Naive thymus-derived CD4-positive, alpha-beta T cell (primary cell): ENCODE measurements around the gene SLC36A1. TPM values are rescaled to one million over a fixed set of nuclear protein-coding genes. Genes with fewer than 3 reads are reported as not detected.

Experiments
- ATAC-seq: fragments of 150-1000 bp; cut with Tn5 transposase; 2 replicates; pipeline ENCODE4 v1.10.0; 2021; ENCODE audit warnings: mild to moderate bottlenecking, moderate library complexity
- CTCF ChIA-PET: fragments of 350-600 bp; sonication (Branson Sonifier 250); formaldehyde crosslinking; loops from one replicate; lab custom pipeline; 2021; ENCODE audit warnings: antibody characterized with exemption; lab: Charles Lee
- POLR2A ChIA-PET: fragments of 350-600 bp; sonication (Branson Sonifier 250); formaldehyde crosslinking; loops from one replicate; lab custom pipeline; 2021; ENCODE audit warnings: antibody characterized with exemption, inconsistent platforms; lab: Charles Lee
- DNase-seq, 9 donors: peaks; one replicate each; pipeline versions ENCODE4 v3.0.0 to v3.0.0-alpha.2; 2020 to 2022; ENCODE audit warnings: mixed read lengths in 1 of 9
- H3K27ac ChIP-seq: one replicate; pipeline ENCODE4 v1.7.0; 2013; ENCODE audit warnings: mild to moderate bottlenecking, low read depth, low read length, moderate library complexity
- H3K27me3 ChIP-seq, 2 donors: one replicate each; pipeline ENCODE4 v1.7.0; 2013; ENCODE audit warnings: low read length in 2 of 2, mild to moderate bottlenecking in 2 of 2, moderate library complexity in 2 of 2; ENCODE audit not compliant: control insufficient read depth in 2 of 2, insufficient read depth in 2 of 2
- H3K36me3 ChIP-seq, 3 experiments: 1 replicate in 2 of 3; 2 replicates in 1 of 3; pipeline ENCODE4 v1.7.0; 2013; ENCODE audit warnings: low read length in 3 of 3, mild to moderate bottlenecking in 3 of 3, moderate library complexity in 1 of 3; ENCODE audit not compliant: insufficient read depth in 3 of 3, control insufficient read depth in 2 of 3
- H3K4me1 ChIP-seq, 2 donors: one replicate each; pipeline ENCODE4 v1.7.0; 2013; ENCODE audit warnings: low read length in 2 of 2, mild to moderate bottlenecking in 2 of 2, moderate library complexity in 1 of 2; ENCODE audit not compliant: control insufficient read depth in 2 of 2, insufficient read depth in 2 of 2
- H3K4me3 ChIP-seq: 2 replicates; pipeline ENCODE4 v1.7.0; 2013; ENCODE audit warnings: mild to moderate bottlenecking, low read length
- H3K9me3 ChIP-seq, 3 experiments: 1 replicate in 2 of 3; 2 replicates in 1 of 3; pipeline ENCODE4 v1.7.0; 2013; ENCODE audit warnings: low read length in 3 of 3; ENCODE audit not compliant: control insufficient read depth in 2 of 3
- H3K27ac Mint-ChIP-seq, 9 donors: one replicate each; pipeline ENCODE4 v1.8.0; 2020 to 2022; ENCODE audit warnings: mixed read lengths in 9 of 9, mild to moderate bottlenecking in 8 of 9, moderate library complexity in 5 of 9, inconsistent platforms in 2 of 9
- H3K27me3 Mint-ChIP-seq, 5 donors: one replicate each; pipeline ENCODE4 v1.8.0; 2021 to 2022; ENCODE audit warnings: mixed read lengths in 5 of 5, mild to moderate bottlenecking in 1 of 5
- H3K36me3 Mint-ChIP-seq, 5 donors: one replicate each; pipeline ENCODE4 v1.8.0; 2020 to 2022; ENCODE audit warnings: mixed read lengths in 5 of 5, mild to moderate bottlenecking in 3 of 5, inconsistent platforms in 1 of 5
- H3K4me1 Mint-ChIP-seq, 7 donors: one replicate each; pipeline ENCODE4 v1.8.0; 2020 to 2022; ENCODE audit warnings: mixed read lengths in 7 of 7, mild to moderate bottlenecking in 3 of 7, inconsistent platforms in 1 of 7
- H3K4me3 Mint-ChIP-seq, 10 donors: one replicate each; pipeline ENCODE4 v1.8.0; 2020 to 2022; ENCODE audit warnings: mild to moderate bottlenecking in 10 of 10, mixed read lengths in 10 of 10, moderate library complexity in 6 of 10, inconsistent platforms in 2 of 10
- H3K9me3 Mint-ChIP-seq, 11 donors: one replicate each; pipeline ENCODE4 v1.8.0; 2020 to 2022; ENCODE audit warnings: mixed read lengths in 11 of 11, mild to moderate bottlenecking in 4 of 11, inconsistent platforms in 1 of 11, moderate library complexity in 1 of 11
- intact Hi-C, 2 donors: fragments of 100-400 bp; cut with micrococcal nuclease; formaldehyde crosslinking; loops; one replicate each; pipeline ENCODE4 v1.15.1; 2023
- polyA plus RNA-seq, 2 donors: library from polyadenylated mRNA; unstranded; fragments of 300-500 nt; fragmentation: Illumina TruSeq; gene quantifications; one replicate each; pipeline ENCODE4 v1.2.3, GENCODE V29; 2021
- total RNA-seq, 6 experiments: library from RNA in 5 of 6; stranded (reverse) in 5 of 6; gene quantifications; 1 replicate in 5 of 6; 2 replicates in 1 of 6; pipeline ENCODE4 v1.2.3 and lab custom pipeline; 2021 to 2026

Gene SLC36A1
- total and polyA plus RNA-seq, 7 experiments from 2014 or later = 0.45 to 16.6 (median 5.1) TPM

DNA sequence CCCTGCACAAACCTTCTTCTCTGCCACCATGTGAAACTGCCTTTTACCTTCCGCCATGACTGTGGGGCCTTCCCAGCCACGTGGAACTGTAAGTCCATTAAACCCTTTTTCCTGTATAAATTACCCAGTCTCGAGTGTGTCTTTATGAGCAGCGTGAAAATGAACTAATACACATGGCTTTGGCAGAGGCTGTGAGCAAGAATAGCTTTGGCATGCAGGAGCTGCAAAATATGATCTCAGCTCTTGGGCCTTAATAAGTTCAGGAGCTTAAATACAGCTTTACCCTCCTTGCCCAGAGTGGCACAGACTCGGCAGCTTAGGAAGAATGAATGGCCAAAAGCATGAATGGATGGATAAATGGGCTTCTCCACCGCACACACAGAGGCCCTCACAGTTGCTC lies 15.7 kb upstream of the SLC36A1 start:
- Histone ChIP-seq H3K36me3 (no peaks in the 10 kb centered on the region), H3K4me1 (no peaks in the 10 kb centered on the region), H3K4me3 (no peak overlapping the region), H3K9me3 (no peaks in the 10 kb centered on the region), H3K27me3 (no peaks in the 10 kb centered on the region), H3K27ac (no peak overlapping the region)
- POLR2A ChIA-PET = no interaction called here
- DNase-seq (no peak), ATAC-seq (no peak)
- H3K4me1 Mint-ChIP-seq = no peaks in the 10 kb centered on the region
- no peak overlapping the region for H3K27ac Mint-ChIP-seq
- H3K9me3 Mint-ChIP-seq = peaks cover 0 to 3% (median 0%) of the 10 kb centered on the region in 11 donors
- intact Hi-C loops = no loop called here
- H3K4me3 Mint-ChIP-seq = no peak overlapping the region
- H3K36me3 Mint-ChIP-seq = peaks cover 0 to 4% (median 0%) of the 10 kb centered on the region in 5 donors
- CTCF ChIA-PET = no interaction called here
- peaks cover 0 to 15% (median 9%) of the 10 kb centered on the region in 5 donors for H3K27me3 Mint-ChIP-seq

DNA sequence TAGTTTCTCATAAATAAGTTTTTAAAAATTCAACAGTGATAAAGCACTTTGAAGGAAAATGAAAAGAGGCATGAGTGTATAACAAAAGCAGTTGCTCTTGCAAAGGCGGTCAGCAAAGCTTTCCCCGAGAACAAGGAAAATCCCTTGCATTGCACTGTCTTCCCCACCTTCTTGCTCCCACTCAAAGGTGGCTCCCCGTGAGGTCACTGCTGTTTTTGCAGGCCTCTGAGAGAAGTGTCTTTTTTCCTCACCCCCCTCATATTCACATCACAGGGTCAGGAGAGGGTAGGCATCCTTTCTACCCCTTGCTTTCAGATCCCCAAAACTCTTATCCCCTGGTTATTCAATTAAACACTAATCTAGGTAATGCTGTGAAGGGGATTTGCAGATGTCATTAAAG lies 15.2 kb upstream of the SLC36A1 start:
- no peak for DNase-seq
- POLR2A ChIA-PET = no interaction called here

GRCh38 chr5:151434570-151435237 lies 12.7 kb upstream of the SLC36A1 start:
- POLR2A ChIA-PET = no interaction called here
- peaks cover 0 to 4% (median 0%) of the 10 kb centered on the region in 5 donors for H3K36me3 Mint-ChIP-seq
- Histone ChIP-seq H3K36me3 (no peaks in the 10 kb centered on the region), H3K4me3 (no peak overlapping the region), H3K27me3 (no peaks in the 10 kb centered on the region), H3K27ac (no peak overlapping the region), H3K4me1 (no peaks in the 10 kb centered on the region), H3K9me3 (no peaks in the 10 kb centered on the region)
- no peaks in the 10 kb centered on the region for H3K4me1 Mint-ChIP-seq
- H3K27me3 Mint-ChIP-seq = peaks cover 5 to 21% (median 13%) of the 10 kb centered on the region in 5 donors
- ATAC-seq = no peak
- CTCF ChIA-PET = no interaction called here
- H3K27ac Mint-ChIP-seq = no peak overlapping the region
- intact Hi-C loops = no loop called here
- peaks cover 0 to 1% (median 0%) of the 10 kb centered on the region in 11 donors for H3K9me3 Mint-ChIP-seq
- no peak overlapping the region for H3K4me3 Mint-ChIP-seq
- DNase-seq = no peak

More for the DNA sequence above, 15.2 kb upstream of the SLC36A1 start:
- Histone ChIP-seq H3K27me3 (no peaks in the 10 kb centered on the region), H3K4me3 (no peak overlapping the region), H3K4me1 (no peaks in the 10 kb centered on the region), H3K27ac (no peak overlapping the region), H3K9me3 (no peaks in the 10 kb centered on the region), H3K36me3 (no peaks in the 10 kb centered on the region)
- no peaks in the 10 kb centered on the region for H3K4me1 Mint-ChIP-seq
- no peak overlapping the region for H3K27ac Mint-ChIP-seq
- ATAC-seq = no peak
- H3K9me3 Mint-ChIP-seq = peaks cover 0 to 3% (median 0%) of the 10 kb centered on the region in 11 donors
- CTCF ChIA-PET = no interaction called here
- intact Hi-C loops = no loop called here
- H3K27me3 Mint-ChIP-seq = peaks cover 0 to 15% (median 9%) of the 10 kb centered on the region in 5 donors
- H3K4me3 Mint-ChIP-seq = no peak overlapping the region
- H3K36me3 Mint-ChIP-seq = peaks cover 0 to 4% (median 0%) of the 10 kb centered on the region in 5 donors

- peak; percentile 2 for ATAC-seq
- Histone ChIP-seq H3K27ac (peak overlapping the region; percentile 70), H3K4me1 (peaks cover 6 to 15% of the 10 kb centered on the region in 2 donors), H3K9me3 (no peaks in the 10 kb centered on the region), H3K4me3 (peak overlapping the region; percentile 77), H3K27me3 (peaks cover 0 to 3% of the 10 kb centered on the region in 2 donors), H3K36me3 (peaks cover 0 to 4% (median 0%) of the 10 kb centered on the region in 3 experiments)
- peak in 7 of 9 donors; percentile 8 to 36 (median 18) for DNase-seq
- CTCF ChIA-PET = interaction anchor here (0.8 to 2.9 kb wide), 14 partner anchors 11 to 292 kb away, joined by 3 to 37 read pairs (median 6); no protein-coding TSS in a partner anchor
- Mint-ChIP-seq H3K27me3 (peaks cover 7 to 39% (median 14%) of the 10 kb centered on the region in 5 donors), H3K36me3 (peaks cover 0 to 4% (median 0%) of the 10 kb centered on the region in 5 donors), H3K4me1 (peaks cover 18 to 24% (median 19%) of the 10 kb centered on the region in 7 donors), H3K9me3 (peaks cover 0 to 3% (median 0%) of the 10 kb centered on the region in 11 donors), H3K4me3 (peak overlapping the region; percentile 82 to 98 (median 94)), H3K27ac (peak overlapping the region; percentile 43 to 95 (median 90))
- POLR2A ChIA-PET = interaction anchor here (1.0 to 2.4 kb wide), 4 partner anchors 15 to 323 kb away, joined by 3 to 8 read pairs (median 4); partner anchors contain the start of gene G3BP1
- intact Hi-C loops = loop anchor here (2.0 to 5.0 kb wide), 6 partner anchors 14 to 1079 kb away; partner anchors contain the start of genes ANXA6 (in 1 of the 2), ATOX1 (in 1 of the 2) and TNIP1 (in 1 of the 2)
Observed at GRCh38 chr5:151448038-151448985, 909 bp downstream of the SLC36A1 start.

GRCh38 chr5:151449297-151449696 lies 1.9 kb downstream of the SLC36A1 start:
- Mint-ChIP-seq H3K36me3 (peaks cover 0 to 4% (median 0%) of the 10 kb centered on the region in 5 donors), H3K27me3 (peaks cover 7 to 30% (median 8%) of the 10 kb centered on the region in 5 donors), H3K4me1 (peaks cover 18 to 24% (median 19%) of the 10 kb centered on the region in 7 donors), H3K27ac (peak overlapping the region in 2 of 9 donors; percentile 3 to 18), H3K9me3 (peaks cover 0 to 3% (median 0%) of the 10 kb centered on the region in 11 donors), H3K4me3 (peak overlapping the region in 9 of 10 donors; percentile 82 to 98 (median 94))
- Histone ChIP-seq H3K27ac (no peak overlapping the region), H3K36me3 (peaks cover 0 to 4% (median 0%) of the 10 kb centered on the region in 3 experiments), H3K9me3 (no peaks in the 10 kb centered on the region), H3K27me3 (peaks cover 0 to 3% of the 10 kb centered on the region in 2 donors), H3K4me1 (peaks cover 6 to 15% of the 10 kb centered on the region in 2 donors), H3K4me3 (no peak overlapping the region)
- intact Hi-C loops = loop anchor here (2.0 to 5.0 kb wide), 6 partner anchors 14 to 1078 kb away; partner anchors contain the start of genes ANXA6 (in 1 of the 2), ATOX1 (in 1 of the 2) and TNIP1 (in 1 of the 2)
- no peak for DNase-seq
- ChIA-PET CTCF (interaction anchor here (0.6 to 2.9 kb wide), 3 partner anchors 14 to 203 kb away, joined by 3 to 37 read pairs (median 3); no protein-coding TSS in a partner anchor), POLR2A (interaction anchor here (2.4 kb wide), 1 partner anchor 203 kb away, joined by 8 read pairs; no protein-coding TSS in a partner anchor)
- ATAC-seq = no peak
